Loucy (cell line): ENCODE measurements around the gene AJAP1.

Source experiments
- H2AFZ ChIP-seq: fragments of 200-600 bp; sonication (generic); 2 replicates; pipeline ENCODE4 v1.6.0; 2016; ENCODE audit warnings: antibody characterized with exemption, mild to moderate bottlenecking, low read length, moderate library complexity
- H3F3A ChIP-seq: fragments of 200-600 bp; 2 replicates; pipeline ENCODE4 v1.6.0; 2016; ENCODE audit warnings: antibody characterized with exemption, low read depth, mild to moderate bottlenecking
- H3K27me3 ChIP-seq: fragments of 200-600 bp; sonication (generic); 2 replicates; pipeline ENCODE4 v1.6.1; 2014; ENCODE audit warnings: low read length, mild to moderate bottlenecking; ENCODE audit not compliant: insufficient read depth, poor library complexity, severe bottlenecking
- H3K36me3 ChIP-seq: fragments of 200-600 bp; sonication (generic); 2 replicates; pipeline ENCODE4 v1.6.1; 2016; ENCODE audit warnings: low read length; ENCODE audit not compliant: insufficient read depth
- H3K4me1 ChIP-seq: fragments of 200-600 bp; sonication (generic); 2 replicates; pipeline ENCODE4 v1.5.1; 2014; ENCODE audit warnings: low read length, mild to moderate bottlenecking; ENCODE audit not compliant: insufficient read depth, poor library complexity, severe bottlenecking
- H3K4me2 ChIP-seq: fragments of 200-600 bp; sonication (generic); 2 replicates; pipeline ENCODE4 v1.6.0; 2014; ENCODE audit warnings: antibody characterized with exemption, low read length, low read depth, mild to moderate bottlenecking; ENCODE audit not compliant: poor library complexity, severe bottlenecking
- H3K4me3 ChIP-seq: fragments of 200-600 bp; sonication (generic); 2 replicates; pipeline ENCODE4 v1.5.1; 2014; ENCODE audit warnings: low read length, mild to moderate bottlenecking, mixed read lengths; ENCODE audit not compliant: poor library complexity, severe bottlenecking
- H3K79me2 ChIP-seq: fragments of 200-600 bp; sonication (generic); 2 replicates; pipeline ENCODE4 v1.6.1; 2014; ENCODE audit warnings: low read length; ENCODE audit not compliant: insufficient read depth
- H3K9ac ChIP-seq: fragments of 200-600 bp; sonication (generic); 2 replicates; pipeline ENCODE4 v1.6.0; 2014; ENCODE audit warnings: mild to moderate bottlenecking, low read depth, low read length, moderate library complexity; ENCODE audit not compliant: poor library complexity, severe bottlenecking
- H3K9me2 ChIP-seq: fragments of 200-600 bp; sonication (generic); replicated peaks from 2 replicates; pipeline ENCODE4 v1.6.1; 2016; ENCODE audit warnings: low read depth, low read length, mixed read lengths
- H3K9me3 ChIP-seq: fragments of 200-600 bp; sonication (generic); 2 replicates; pipeline ENCODE4 v1.6.1; 2014; ENCODE audit warnings: mild to moderate bottlenecking, antibody characterized with exemption, low read length, low read depth; ENCODE audit not compliant: insufficient read depth
- H4K20me1 ChIP-seq: fragments of 200-600 bp; sonication (generic); 2 replicates; pipeline ENCODE4 v1.6.0; 2014; ENCODE audit warnings: antibody characterized with exemption, low read length, mild to moderate bottlenecking; ENCODE audit not compliant: insufficient read depth, poor library complexity, severe bottlenecking
- CTCF ChIP-seq: fragments of 200-600 bp; sonication (generic); conservative IDR thresholded peaks from 2 replicates; pipeline ENCODE4 v1.5.1; 2014; ENCODE audit warnings: mild to moderate bottlenecking, antibody characterized with exemption, low read length
- EZH2phosphoT487 ChIP-seq: fragments of 200-600 bp; IDR thresholded peaks from 2 replicates; pipeline ENCODE4 v1.6.1; 2018; ENCODE audit warnings: antibody characterized with exemption, mild to moderate bottlenecking, moderate library complexity, borderline replicate concordance

Gene AJAP1

GRCh38 chr1:4726620-4727341 is 72.4 kb downstream of the AJAP1 start:
- H3F3A ChIP-seq = no peaks in the 10 kb centered on the region
- H3K4me2 ChIP-seq = no peak overlapping the region
- H3K4me3 ChIP-seq = no peak overlapping the region
- H4K20me1 ChIP-seq = no peaks in the 10 kb centered on the region
- no peaks in the 10 kb centered on the region for H3K4me1 ChIP-seq
- peaks cover 20% of the 10 kb centered on the region; the same call in 1 of the 2 replicates for H3K9me3 ChIP-seq
- no peaks in the 10 kb centered on the region for H3K9me2 ChIP-seq
- no peaks in the 10 kb centered on the region for H3K27me3 ChIP-seq
- H3K9ac ChIP-seq = no peak overlapping the region
- no peaks in the 10 kb centered on the region for H3K36me3 ChIP-seq
- no peaks in the 10 kb centered on the region for H3K79me2 ChIP-seq
- no peak for TF ChIP-seq EZH2phosphoT487
- no peak for TF ChIP-seq CTCF
- no peak overlapping the region for H2AFZ ChIP-seq

DNA sequence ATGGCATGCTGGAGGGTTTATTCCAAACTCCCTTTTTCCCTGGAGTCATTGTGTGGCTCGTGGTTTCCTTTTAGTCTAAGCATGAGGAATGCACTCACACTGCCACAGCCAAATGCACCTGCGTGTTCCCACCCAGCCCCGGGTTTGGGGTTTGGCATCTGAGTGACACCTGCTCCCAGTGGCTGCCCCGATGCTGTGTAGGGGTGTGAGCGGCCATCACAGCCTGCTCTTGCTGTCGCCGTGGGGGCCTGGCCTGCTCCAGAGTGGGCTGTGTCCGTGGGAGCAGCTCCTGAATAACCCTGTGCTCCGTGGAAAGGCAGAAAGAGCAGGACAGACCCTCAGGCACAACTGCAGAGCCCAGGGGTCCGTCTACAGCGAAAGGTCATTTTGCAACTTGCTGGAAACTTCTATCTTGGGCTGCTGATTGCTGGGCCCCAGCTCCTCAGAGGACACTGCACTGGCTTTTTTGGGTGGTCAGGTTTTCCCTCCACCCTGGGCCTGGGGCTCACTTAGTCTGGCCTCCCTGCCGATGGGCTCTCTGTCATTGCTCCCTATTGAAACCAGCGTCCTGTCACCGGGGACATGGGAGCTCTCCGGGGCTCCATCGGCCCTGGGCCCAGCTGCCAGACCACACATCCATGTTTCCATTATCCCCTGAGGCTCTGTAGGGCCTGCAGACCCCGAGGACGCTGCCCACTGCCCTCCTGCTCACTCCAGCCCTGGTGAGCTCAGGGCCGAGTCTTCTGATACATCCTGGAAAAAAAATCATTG is 74.1 kb downstream of the AJAP1 start:
- Histone ChIP-seq H3K4me2 (no peak overlapping the region), H2AFZ (no peak overlapping the region), H3K4me1 (no peaks in the 10 kb centered on the region), H3K9ac (no peak overlapping the region), H3K27me3 (no peaks in the 10 kb centered on the region), H3K9me2 (no peaks in the 10 kb centered on the region), H3F3A (no peaks in the 10 kb centered on the region), H3K36me3 (no peaks in the 10 kb centered on the region), H4K20me1 (no peaks in the 10 kb centered on the region), H3K79me2 (no peaks in the 10 kb centered on the region), H3K9me3 (peaks cover 21% of the 10 kb centered on the region; the same call in 1 of the 2 replicates), H3K4me3 (no peak overlapping the region)
- TF ChIP-seq EZH2phosphoT487 (no peak), CTCF (no peak)

DNA sequence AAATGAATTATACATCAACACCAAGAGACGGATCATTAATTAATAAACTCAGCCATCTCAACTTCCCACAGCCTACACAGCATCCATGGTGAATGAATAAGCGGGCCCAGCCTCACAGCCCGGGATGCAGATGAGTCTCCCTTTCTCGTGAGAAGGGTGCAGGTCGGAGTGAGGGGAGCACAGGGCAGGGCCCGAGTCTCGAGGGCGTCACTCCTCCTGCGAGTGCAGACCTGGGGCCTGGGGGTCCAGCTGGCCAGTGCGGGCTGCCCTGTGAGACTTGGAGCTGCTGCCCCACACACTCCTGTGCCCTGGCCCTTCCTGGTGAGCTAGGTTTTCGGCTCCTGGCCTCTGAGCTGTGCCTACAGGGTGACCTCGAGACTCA is 74.7 kb downstream of the AJAP1 start:
- Histone ChIP-seq H3F3A (no peaks in the 10 kb centered on the region), H3K4me1 (no peaks in the 10 kb centered on the region), H4K20me1 (no peaks in the 10 kb centered on the region), H2AFZ (no peak overlapping the region), H3K4me3 (no peak overlapping the region), H3K9me2 (no peaks in the 10 kb centered on the region), H3K4me2 (no peak overlapping the region), H3K27me3 (no peaks in the 10 kb centered on the region), H3K36me3 (no peaks in the 10 kb centered on the region), H3K79me2 (no peaks in the 10 kb centered on the region), H3K9me3 (peaks cover 21% of the 10 kb centered on the region; the same call in 1 of the 2 replicates), H3K9ac (no peak overlapping the region)
- TF ChIP-seq CTCF (no peak), EZH2phosphoT487 (no peak)
